PFSK-1 (cell line): Measurements from ENCODE around the gene NUDC.

Experiments used
- FOXP2 ChIP-seq: optimal IDR thresholded peaks from 2 replicates; pipeline ENCODE3; 2011; ENCODE audit warnings: borderline replicate concordance, control low read depth, inconsistent platforms; ENCODE audit not compliant: insufficient read depth; ENCODE audit errors: extremely low read length, extremely low read depth
- POLR2AphosphoS5 ChIP-seq: IDR thresholded peaks from 2 replicates; pipeline ENCODE4 v1.6.1; 2012; ENCODE audit warnings: low read depth, mild to moderate bottlenecking, control low read depth, low read length, moderate library complexity
- REST ChIP-seq, 2 experiments: IDR thresholded peaks; 2 replicates each; pipeline versions ENCODE4 v1.6.1 to v1.8.0; 2011 to 2012; ENCODE audit warnings: low read depth in 2 of 2, low read length in 2 of 2, control low read depth in 1 of 2, inconsistent platforms in 1 of 2, mild to moderate bottlenecking in 1 of 2, moderate library complexity in 1 of 2; ENCODE audit not compliant: insufficient read depth in 1 of 2
- SIN3A ChIP-seq: IDR thresholded peaks from 2 replicates; pipeline ENCODE4 v1.6.1; 2012; ENCODE audit warnings: mild to moderate bottlenecking, low read length, moderate library complexity, borderline replicate concordance; ENCODE audit not compliant: insufficient read depth
- TAF1 ChIP-seq: IDR thresholded peaks from 2 replicates; pipeline ENCODE4 v1.6.1; 2012; ENCODE audit warnings: low read length, control low read depth, borderline replicate concordance; ENCODE audit not compliant: insufficient read depth

Gene NUDC

GRCh38 chr1:26951821-26952497, 30.4 kb downstream of the NUDC start:
- TF ChIP-seq POLR2AphosphoS5 (no peak), FOXP2 (no peak), REST (IDR thresholded peaks at IDR 0.05; ENCODE audit: insufficient read depth in 1 of 2, low read depth in 2 of 2, low read length in 2 of 2) (no peak), TAF1 (no peak), SIN3A (no peak)

DNA sequence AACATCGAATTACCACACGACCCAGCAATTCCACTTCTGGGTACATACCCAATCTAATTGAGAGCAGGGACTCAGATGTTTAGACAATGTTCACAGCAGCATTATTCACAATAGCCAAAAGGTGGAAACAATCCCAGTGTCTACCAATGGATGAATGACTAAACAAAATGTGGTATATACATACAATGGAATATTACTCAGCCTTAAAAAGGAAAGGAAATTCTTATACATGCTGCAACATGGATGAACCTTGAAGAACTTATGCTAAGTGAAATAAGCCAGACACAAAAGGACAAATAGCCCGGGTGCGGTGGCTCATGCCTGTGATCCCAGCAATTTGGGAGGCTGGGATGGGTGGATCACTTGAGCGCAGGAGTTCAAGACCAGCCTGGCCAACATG, 31.8 kb downstream of the NUDC start:
- TF ChIP-seq POLR2AphosphoS5 (no peak), SIN3A (no peak), TAF1 (no peak), REST (IDR thresholded peaks at IDR 0.05; ENCODE audit: insufficient read depth in 1 of 2, low read depth in 2 of 2, low read length in 2 of 2) (no peak), FOXP2 (no peak)

DNA sequence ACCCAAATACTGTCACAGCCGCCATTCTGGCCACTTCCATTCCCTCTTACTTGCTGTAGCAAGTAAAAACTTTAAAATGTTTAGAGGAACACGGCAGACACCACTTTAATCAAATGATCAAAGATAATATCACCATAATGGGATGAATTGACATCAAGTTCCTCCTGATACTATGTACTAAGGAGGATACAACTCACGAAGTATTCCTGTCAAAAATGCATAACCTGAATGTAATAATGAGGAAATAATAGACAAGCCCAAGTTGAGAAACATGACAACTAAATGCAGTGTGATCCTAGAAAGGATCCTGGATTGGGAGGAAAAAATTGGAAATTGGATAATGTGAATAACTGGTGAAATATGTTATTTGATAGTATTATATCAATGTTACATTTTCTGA, 34.8 kb downstream of the NUDC start:
- no peak for TF ChIP-seq POLR2AphosphoS5

DNA sequence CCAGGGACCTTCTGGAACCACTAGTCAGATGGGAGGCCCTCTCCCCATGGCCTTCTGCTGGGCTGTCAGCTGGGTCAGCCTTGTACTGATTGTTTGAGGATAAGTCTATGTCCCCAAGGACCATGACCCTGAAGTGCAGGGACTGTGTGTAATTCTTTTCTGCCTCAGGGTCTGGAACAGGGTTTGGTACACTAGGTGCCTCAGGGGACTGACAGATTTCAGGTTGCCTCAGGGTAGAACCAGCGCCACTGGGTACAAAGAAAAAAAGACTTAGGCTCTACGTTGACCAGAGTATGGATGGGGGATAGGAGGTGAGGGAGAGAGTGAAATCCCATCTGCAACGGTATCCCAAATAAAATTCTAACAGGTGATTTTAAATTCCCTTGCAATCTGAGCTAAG, 35.8 kb downstream of the NUDC start:
- no peak for TF ChIP-seq FOXP2
- TF ChIP-seq TAF1: no peak
- no peak for TF ChIP-seq REST (IDR thresholded peaks at IDR 0.05; ENCODE audit: insufficient read depth in 1 of 2, low read depth in 2 of 2, low read length in 2 of 2)
- TF ChIP-seq POLR2AphosphoS5: no peak
- no peak for TF ChIP-seq SIN3A

DNA sequence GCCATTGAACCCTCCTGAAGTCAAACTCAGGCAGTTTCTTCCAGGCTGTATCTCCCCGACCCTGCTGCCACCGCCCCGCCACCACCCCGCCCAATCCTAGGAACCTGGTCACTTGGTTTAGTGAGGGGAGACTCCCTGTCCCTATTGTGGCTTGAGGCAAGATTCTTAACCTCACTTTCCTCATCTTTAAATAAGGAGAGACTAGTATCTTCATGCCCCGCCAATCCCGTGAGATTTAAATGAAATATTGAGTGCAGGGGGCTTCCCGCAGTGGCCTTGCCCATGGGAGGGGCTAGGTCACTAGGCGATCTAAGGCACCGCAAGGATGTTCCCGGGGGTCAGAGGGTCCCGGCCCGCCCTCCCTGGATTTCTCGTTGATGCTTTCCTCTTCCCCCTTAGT, 37.7 kb downstream of the NUDC start:
- TF ChIP-seq FOXP2: no peak
- no peak for TF ChIP-seq SIN3A
- no peak for TF ChIP-seq TAF1
- no peak for TF ChIP-seq POLR2AphosphoS5
- no peak for TF ChIP-seq REST (IDR thresholded peaks at IDR 0.05; ENCODE audit: insufficient read depth in 1 of 2, low read depth in 2 of 2, low read length in 2 of 2)
